Measurements from ENCODE around the gene ERO1B. TPM values are rescaled to one million over a fixed set of nuclear protein-coding genes. Genes with fewer than 3 reads are reported as not detected.

Gene ERO1B
- total and polyA plus RNA-seq, 12 donors: 3.5 to 23.0 (median 6.9) TPM

- Histone ChIP-seq H3K27ac (no peak overlapping the region), H3K27me3 (no peaks in the 10 kb centered on the region), H3K4me1 (replicated peaks in 1 of 2) (no peaks in the 10 kb centered on the region), H3K36me3 (replicated peaks in 1 of 2) (no peaks in the 10 kb centered on the region), H3K4me3 (no peak overlapping the region), H3K9me3 (replicated peaks in 1 of 3) (no peaks in the 10 kb centered on the region)
- intact Hi-C loops (cut with DNase I): no loop called here
- WGBS, 4 donors: 85 to 88% (median 86%) methylated on average over 5 of the region's 5 CpGs
- no peak for TF ChIP-seq POLR2A (IDR thresholded peaks at IDR 0.05)
- no peak for TF ChIP-seq CTCF (IDR thresholded peaks at IDR 0.05)
- no peak for DNase-seq
These were observed 6.8 kb upstream of the ERO1B start for GRCh38 chr1:236288620-236288976.

- H3K4me1 ChIP-seq (replicated peaks in 1 of 2): no peaks in the 10 kb centered on the region
- 76 to 86% (median 82%) methylated on average over 22 of the region's 22 CpGs for WGBS, 4 donors
- no peak for DNase-seq
- no peaks in the 10 kb centered on the region for H3K27me3 ChIP-seq
- H3K36me3 ChIP-seq (replicated peaks in 1 of 2): no peaks in the 10 kb centered on the region
- H3K9me3 ChIP-seq (replicated peaks in 1 of 3): no peaks in the 10 kb centered on the region
- no peak overlapping the region for H3K27ac ChIP-seq
- intact Hi-C loops (cut with DNase I): no loop called here
- TF ChIP-seq POLR2A (IDR thresholded peaks at IDR 0.05) (no peak), CTCF (IDR thresholded peaks at IDR 0.05) (no peak)
- no peak overlapping the region for H3K4me3 ChIP-seq
These were observed 6.2 kb upstream of the ERO1B start for GRCh38 chr1:236287757-236288619.

GRCh38 chr1:236287356-236287755, 5.6 kb upstream of the ERO1B start:
- Histone ChIP-seq H3K27me3 (no peaks in the 10 kb centered on the region), H3K4me3 (no peak overlapping the region), H3K27ac (no peak overlapping the region), H3K36me3 (replicated peaks in 1 of 2) (no peaks in the 10 kb centered on the region), H3K9me3 (replicated peaks in 1 of 3) (no peaks in the 10 kb centered on the region), H3K4me1 (replicated peaks in 1 of 2) (peaks cover 0 to 3% of the 10 kb centered on the region in 2 donors)
- DNase-seq: no peak
- WGBS, 4 donors: 74 to 84% (median 80%) methylated on average over 12 of the region's 12 CpGs
- no peak for TF ChIP-seq POLR2A (IDR thresholded peaks at IDR 0.05)
- no peak for TF ChIP-seq CTCF (IDR thresholded peaks at IDR 0.05)
- intact Hi-C loops (cut with DNase I): no loop called here

- no peak for DNase-seq
- TF ChIP-seq POLR2A (IDR thresholded peaks at IDR 0.05) (no peak), CTCF (IDR thresholded peaks at IDR 0.05) (no peak)
- Histone ChIP-seq H3K27ac (no peak overlapping the region), H3K36me3 (replicated peaks in 1 of 2) (no peaks in the 10 kb centered on the region), H3K4me1 (replicated peaks in 1 of 2) (peaks cover 9 to 10% of the 10 kb centered on the region in 2 donors), H3K9me3 (replicated peaks in 1 of 3) (no peaks in the 10 kb centered on the region), H3K27me3 (no peaks in the 10 kb centered on the region), H3K4me3 (no peak overlapping the region)
- 59 to 69% (median 62%) methylated on average over 2 of the region's 2 CpGs for WGBS, 4 donors
- intact Hi-C loops (cut with DNase I): no loop called here
These were observed 2.5 kb upstream of the ERO1B start for GRCh38 chr1:236284291-236284721.
